SK-N-SH (cell line): ENCODE measurements around the gene DCAF17. TPM values are rescaled to one million over a fixed set of nuclear protein-coding genes. Genes with fewer than 3 reads are reported as not detected.

ENCODE experiments used
- CTCF ChIA-PET: fragments of 300-600, 350-600 bp; formaldehyde crosslinking; extraction: SDS; loops from one replicate; lab custom pipeline; 2021; lab: Yijun Ruan, JAX
- POLR2A ChIA-PET: fragments of 350-600 bp; sonication (Branson Sonifier 250); formaldehyde crosslinking; extraction: SDS; loops from one replicate; lab custom pipeline; 2020; ENCODE audit warnings: antibody characterized with exemption, inconsistent platforms; lab: Yijun Ruan, JAX
- DNase-seq: peaks from one replicate; pipeline ENCODE4 v3.0.0; 2012
- H2AFZ ChIP-seq: fragments of 200-600 bp; sonication (generic); 2 replicates; pipeline ENCODE4 v1.8.1; 2016; ENCODE audit warnings: antibody characterized with exemption, mild to moderate bottlenecking, low read depth
- H3F3A ChIP-seq: fragments of 200-600 bp; sonication (generic); replicated peaks from 2 replicates; pipeline ENCODE3; 2016; ENCODE audit warnings: antibody characterized with exemption, mild to moderate bottlenecking; ENCODE audit not compliant: insufficient read depth
- H3K27ac ChIP-seq, 2 experiments: fragments of 200-500 bp in 1 of 2; fragments of 200-600 bp in 1 of 2; sonication (Bioruptor generic) in 1 of 2; sonication (generic), shearing (Covaris generic) in 1 of 2; 2 replicates each; pipeline versions ENCODE4 v1.5.1 to v1.6.1; 2014 to 2016; ENCODE audit warnings: low read depth in 2 of 2, inconsistent platforms in 1 of 2, low read length in 1 of 2, mild to moderate bottlenecking in 1 of 2, mixed read lengths in 1 of 2
- H3K27me3 ChIP-seq: fragments of 200-600 bp; sonication (generic), shearing (Covaris generic); 2 replicates; pipeline ENCODE4 v1.6.1; 2016; ENCODE audit warnings: mixed run types; ENCODE audit not compliant: insufficient read depth
- H3K36me3 ChIP-seq, 2 experiments: fragments of 200-500 bp in 1 of 2; fragments of 200-600 bp in 1 of 2; sonication (Bioruptor generic) in 1 of 2; sonication (generic) in 1 of 2; replicated peaks in 1 of 2; 2 replicates each; pipeline versions ENCODE3 to v1.5.1; 2014 to 2016; ENCODE audit warnings: low read length in 1 of 2, mild to moderate bottlenecking in 1 of 2; ENCODE audit not compliant: insufficient read depth in 2 of 2, control insufficient read depth in 1 of 2
- H3K4me1 ChIP-seq, 2 experiments: fragments of 200-500 bp in 1 of 2; fragments of 200-600 bp in 1 of 2; sonication (Bioruptor generic) in 1 of 2; sonication (generic), shearing (Covaris generic) in 1 of 2; 2 replicates each; pipeline versions ENCODE4 v1.5.1 to v1.6.1; 2014 to 2016; ENCODE audit warnings: low read depth in 1 of 2, low read length in 1 of 2, mixed run types in 1 of 2; ENCODE audit not compliant: insufficient read depth in 2 of 2, control insufficient read depth in 1 of 2
- H3K4me2 ChIP-seq: fragments of 200-600 bp; sonication (generic), shearing (Covaris generic); 2 replicates; pipeline ENCODE4 v1.6.1; 2017; ENCODE audit warnings: mixed run types
- H3K4me3 ChIP-seq, 2 experiments: fragments of 200-500 bp in 1 of 2; fragments of 200-600 bp in 1 of 2; sonication (Bioruptor generic) in 1 of 2; sonication (generic), shearing (Covaris generic) in 1 of 2; 2 replicates each; pipeline versions ENCODE4 v1.5.1 to v1.8.1; 2014 to 2016; ENCODE audit warnings: low read depth in 2 of 2, inconsistent platforms in 1 of 2, low read length in 1 of 2, mild to moderate bottlenecking in 1 of 2, mixed read lengths in 1 of 2, moderate library complexity in 1 of 2
- H3K79me2 ChIP-seq: fragments of 200-600 bp; sonication (generic); 2 replicates; pipeline ENCODE4 v1.8.1; 2017; ENCODE audit warnings: mild to moderate bottlenecking; ENCODE audit not compliant: insufficient read depth
- H3K9ac ChIP-seq: fragments of 200-600 bp; sonication (generic); 2 replicates; pipeline ENCODE4 v1.6.1; 2017; ENCODE audit warnings: mixed run types
- H3K9me2 ChIP-seq: fragments of 200-600 bp; sonication (generic); 2 replicates; pipeline ENCODE4 v1.6.1; 2017; ENCODE audit warnings: mixed run types
- H3K9me3 ChIP-seq: fragments of 200-600 bp; sonication (generic); 2 replicates; pipeline ENCODE4 v1.6.1; 2017; ENCODE audit warnings: mixed run types, mild to moderate bottlenecking, moderate library complexity
- H4K20me1 ChIP-seq: fragments of 200-600 bp; sonication (generic); 2 replicates; pipeline ENCODE4 v1.6.1; 2017; ENCODE audit warnings: mild to moderate bottlenecking, mixed run types; ENCODE audit not compliant: insufficient read depth
- EP300 ChIP-seq, 2 experiments: IDR thresholded peaks; 2 replicates each; pipeline versions ENCODE4 v1.4.0 to v1.6.1; 2012; ENCODE audit warnings: borderline replicate concordance in 1 of 2, low read depth in 1 of 2, low read length in 1 of 2
- EZH2phosphoT487 ChIP-seq: fragments of 200-600 bp; sonication (generic); IDR thresholded peaks from 2 replicates; pipeline ENCODE4 v1.6.1; 2017; ENCODE audit warnings: low read depth, mixed run types, mild to moderate bottlenecking, antibody characterized with exemption, moderate library complexity, borderline replicate concordance
- FOSL2 ChIP-seq: IDR thresholded peaks from 2 replicates; pipeline ENCODE4 v1.4.0; 2012; ENCODE audit warnings: low read depth, mild to moderate bottlenecking, moderate library complexity, borderline replicate concordance
- FOXJ3 ChIP-seq: sonication (generic); formaldehyde crosslinking; IDR thresholded peaks from 2 replicates; pipeline ENCODE4 v1.5.1; 2020; ENCODE audit warnings: mild to moderate bottlenecking, missing genetic modification reagents
- FOXM1 ChIP-seq: IDR thresholded peaks from 2 replicates; pipeline ENCODE4 v1.4.0; 2012; ENCODE audit warnings: low read depth, mild to moderate bottlenecking
- GABPA ChIP-seq: IDR thresholded peaks from 2 replicates; pipeline ENCODE4 v1.4.0; 2012; ENCODE audit warnings: low read depth, mild to moderate bottlenecking
- IRF3 ChIP-seq: fragments of 150-350 bp; IDR thresholded peaks from 2 replicates; pipeline ENCODE4 v1.6.1; 2016; ENCODE audit warnings: mild to moderate bottlenecking, low read depth, low read length
- JUND ChIP-seq: IDR thresholded peaks from 2 replicates; pipeline ENCODE4 v1.4.0; 2012
- MEF2A ChIP-seq: IDR thresholded peaks from 2 replicates; pipeline ENCODE4 v1.4.0; 2012; ENCODE audit warnings: low read depth, borderline replicate concordance
- NRF1 ChIP-seq: IDR thresholded peaks from 2 replicates; pipeline ENCODE4 v1.6.1; 2012; ENCODE audit warnings: low read depth, mild to moderate bottlenecking, low read length
- PBX3 ChIP-seq: IDR thresholded peaks from 2 replicates; pipeline ENCODE4; 2012
- REST ChIP-seq: IDR thresholded peaks from 2 replicates; pipeline ENCODE4 v1.6.1; 2012; ENCODE audit warnings: mild to moderate bottlenecking, low read depth, low read length, moderate library complexity
- TCF12 ChIP-seq: IDR thresholded peaks from 2 replicates; pipeline ENCODE4 v1.4.0; 2012
- TEAD4 ChIP-seq: IDR thresholded peaks from 2 replicates; pipeline ENCODE4 v1.4.0; 2012; ENCODE audit warnings: mild to moderate bottlenecking, borderline replicate concordance; ENCODE audit not compliant: insufficient read depth
- YY1 ChIP-seq: IDR thresholded peaks from 2 replicates; pipeline ENCODE4 v1.4.0; 2012; ENCODE audit warnings: low read depth, mild to moderate bottlenecking
- WGBS: methylation state at CpG from one replicate; pipeline ENCODE4 v1.1.6; 2017; ENCODE audit warnings: low lambda C conversion rate; 5-methylcytosine and 5-hydroxymethylcytosine counted together
- polyA plus RNA-seq, 3 experiments: library from polyadenylated mRNA; depleted of rRNA; stranded (reverse); fragments of >200 nt; gene quantifications; 2 replicates each; pipeline ENCODE4 v1.2.3, GENCODE V29; 2012
- TF ChIP-seq, protein P1 (sequence below): fragments of 150-350 bp; IDR thresholded peaks from 2 replicates; pipeline ENCODE4 v1.6.1; 2017; ENCODE audit warnings: antibody characterized with exemption, low read length, low read depth, borderline replicate concordance
- TF ChIP-seq, protein P2 (sequence below): IDR thresholded peaks from 2 replicates; pipeline ENCODE4 v1.4.0; 2012; ENCODE audit warnings: low read depth

The DCAF17 gene
- polyA plus RNA-seq, 1 of the 3 experiments (the other 2 are of a cell fraction): 4.9 TPM

- no peak for TF ChIP-seq PBX3
- TF ChIP-seq, all 33 proteins: peak for 0
These were observed 46.9 kb downstream of the DCAF17 start (continued) for GRCh38 chr2:171480908-171481307.

- H3K9ac ChIP-seq: no peak overlapping the region
- H3K9me2 ChIP-seq: no peaks in the 10 kb centered on the region
- CTCF ChIA-PET: interaction anchor here (0.9 to 1.4 kb wide), 2 partner anchors 19 to 509 kb away, joined by 3 read pairs; no protein-coding TSS in a partner anchor
- POLR2A ChIA-PET: no interaction called here
- peaks cover 0 to 14% of the 10 kb centered on the region in 2 experiments; a peak in 2 of 4 replicates for H3K4me1 ChIP-seq
- no peaks in the 10 kb centered on the region for H3K9me3 ChIP-seq
- H3K4me2 ChIP-seq: no peak overlapping the region
- H3K36me3 ChIP-seq: peaks cover 28 to 38% of the 10 kb centered on the region in 2 experiments
- no peak overlapping the region for H3K4me3 ChIP-seq
- peak overlapping the region in 1 of 2 experiments; percentile 64; a peak in 2 of 4 replicates for H3K27ac ChIP-seq
- H2AFZ ChIP-seq: no peak overlapping the region
- no peaks in the 10 kb centered on the region for H3K79me2 ChIP-seq
- TF ChIP-seq REST (no peak), FOXM1 (no peak), FOXJ3 (CRISPR knock-in tag) (no peak), NRF1 (no peak), JUND (no peak)
- TF ChIP-seq, protein P1, sequence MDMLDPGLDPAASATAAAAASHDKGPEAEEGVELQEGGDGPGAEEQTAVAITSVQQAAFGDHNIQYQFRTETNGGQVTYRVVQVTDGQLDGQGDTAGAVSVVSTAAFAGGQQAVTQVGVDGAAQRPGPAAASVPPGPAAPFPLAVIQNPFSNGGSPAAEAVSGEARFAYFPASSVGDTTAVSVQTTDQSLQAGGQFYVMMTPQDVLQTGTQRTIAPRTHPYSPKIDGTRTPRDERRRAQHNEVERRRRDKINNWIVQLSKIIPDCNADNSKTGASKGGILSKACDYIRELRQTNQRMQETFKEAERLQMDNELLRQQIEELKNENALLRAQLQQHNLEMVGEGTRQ: no peak
- TF ChIP-seq, protein P2, sequence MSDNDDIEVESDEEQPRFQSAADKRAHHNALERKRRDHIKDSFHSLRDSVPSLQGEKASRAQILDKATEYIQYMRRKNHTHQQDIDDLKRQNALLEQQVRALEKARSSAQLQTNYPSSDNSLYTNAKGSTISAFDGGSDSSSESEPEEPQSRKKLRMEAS: no peak
- H3K27me3 ChIP-seq: no peaks in the 10 kb centered on the region
- H4K20me1 ChIP-seq: no peaks in the 10 kb centered on the region
- DNase-seq: no peak
- peaks cover 16% of the 10 kb centered on the region for H3F3A ChIP-seq
These were observed 48.3 kb downstream of the DCAF17 start for GRCh38 chr2:171482308-171482707.

DNA sequence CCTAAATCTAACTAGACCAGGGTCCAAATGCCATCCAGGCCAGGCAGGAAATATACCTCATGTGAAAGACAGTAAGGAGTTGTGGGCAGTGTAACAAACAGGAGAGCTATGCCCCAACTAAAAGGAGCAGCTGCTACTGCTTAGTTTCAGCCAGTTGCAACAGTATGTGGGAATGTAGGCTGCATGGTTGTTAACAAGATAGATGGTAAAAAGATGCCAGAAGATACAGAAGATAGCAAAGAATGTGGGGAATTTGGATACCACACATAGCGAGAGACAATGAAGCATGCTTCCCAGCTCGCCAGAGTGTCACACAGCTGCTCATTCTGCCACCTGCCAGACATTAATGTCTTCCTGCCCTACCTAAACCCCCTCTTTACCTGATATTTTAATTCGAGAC, 48.9 kb downstream of the DCAF17 start:
- no peak overlapping the region for H3K9ac ChIP-seq
- no peaks in the 10 kb centered on the region for H3K9me2 ChIP-seq
- H4K20me1 ChIP-seq: no peaks in the 10 kb centered on the region
- CTCF ChIA-PET: interaction anchor here (0.9 kb wide), 1 partner anchor 19 kb away, joined by 3 read pairs; no protein-coding TSS in a partner anchor
- no peak overlapping the region for H3K4me2 ChIP-seq
- no peaks in the 10 kb centered on the region for H3K79me2 ChIP-seq
- H3K4me3 ChIP-seq: no peak overlapping the region
- 79% methylated on average over 3 of the region's 3 CpGs for WGBS
- no peak for DNase-seq
- H3K27ac ChIP-seq: peak overlapping the region in 1 of 2 experiments; percentile 64; a peak in 1 of 4 replicates
- H3K36me3 ChIP-seq: peaks cover 28 to 38% of the 10 kb centered on the region in 2 experiments
- H3K27me3 ChIP-seq: no peaks in the 10 kb centered on the region
- no peak overlapping the region for H2AFZ ChIP-seq
- TF ChIP-seq EP300 (IDR thresholded peaks at IDR 0.05; ENCODE audit: borderline replicate concordance in 1 of 2, low read depth in 1 of 2, low read length in 1 of 2) (no peak), FOSL2 (no peak), GABPA (no peak), TCF12 (peak; percentile 62), TEAD4 (no peak), YY1 (no peak), IRF3 (no peak), EZH2phosphoT487 (no peak), MEF2A (no peak)
- peaks cover 0 to 14% of the 10 kb centered on the region in 2 experiments; a peak in 2 of 4 replicates for H3K4me1 ChIP-seq
- POLR2A ChIA-PET: no interaction called here
- peaks cover 14% of the 10 kb centered on the region for H3F3A ChIP-seq
- H3K9me3 ChIP-seq: no peaks in the 10 kb centered on the region
